CD4-positive, CD25-positive, alpha-beta regulatory T cell (primary cell): ENCODE results near the gene RARG. TPM values are rescaled to one million over a fixed set of nuclear protein-coding genes. Genes with fewer than 3 reads are reported as not detected.

ENCODE experiments used
- ATAC-seq, 2 donors: fragments of 150-1000 bp; cut with Tn5 transposase; one replicate each; pipeline ENCODE4 v1.10.0; 2021; ENCODE audit warnings: low read depth in 2 of 2, moderate number of reproducible peaks in 2 of 2, moderate library complexity in 1 of 2
- DNase-seq, 3 donors: peaks; one replicate each; pipeline versions ENCODE4 v3.0.0 to v3.0.0-alpha.2; 2012 to 2022; ENCODE audit warnings: mixed read lengths in 1 of 3
- H3K27ac ChIP-seq: one replicate; pipeline ENCODE4 v1.7.0; 2013; ENCODE audit warnings: mild to moderate bottlenecking, low read length; ENCODE audit not compliant: insufficient read depth, poor library complexity, severe bottlenecking
- H3K27me3 ChIP-seq: one replicate; pipeline ENCODE4 v1.7.0; 2013; ENCODE audit warnings: low read length; ENCODE audit not compliant: control insufficient read depth, insufficient read depth
- H3K36me3 ChIP-seq: one replicate; pipeline ENCODE4 v1.7.0; 2013; ENCODE audit warnings: mild to moderate bottlenecking, low read length, moderate library complexity; ENCODE audit not compliant: control insufficient read depth, insufficient read depth
- H3K4me1 ChIP-seq: 2 replicates; pipeline ENCODE4 v1.7.0; 2013; ENCODE audit warnings: mild to moderate bottlenecking, low read length; ENCODE audit not compliant: insufficient read depth, control insufficient read depth, poor library complexity, severe bottlenecking
- H3K4me3 ChIP-seq: one replicate; pipeline ENCODE4 v1.7.0; 2013; ENCODE audit warnings: low read depth, mild to moderate bottlenecking, low read length, moderate library complexity
- H3K9me3 ChIP-seq, 2 experiments: 1 replicate in 1 of 2; 2 replicates in 1 of 2; pipeline ENCODE4 v1.7.0; 2013; ENCODE audit warnings: low read length in 2 of 2, mild to moderate bottlenecking in 1 of 2, moderate library complexity in 1 of 2; ENCODE audit not compliant: control insufficient read depth in 2 of 2
- H3K27ac Mint-ChIP-seq, 3 donors: one replicate each; pipeline ENCODE4 v1.8.0; 2020 to 2022; ENCODE audit warnings: mild to moderate bottlenecking in 3 of 3, mixed read lengths in 3 of 3, moderate library complexity in 2 of 3
- H3K27me3 Mint-ChIP-seq: one replicate; pipeline ENCODE4 v1.8.0; 2022; ENCODE audit warnings: mild to moderate bottlenecking, mixed read lengths
- H3K36me3 Mint-ChIP-seq: one replicate; pipeline ENCODE4 v1.8.0; 2020; ENCODE audit warnings: mixed read lengths
- H3K4me1 Mint-ChIP-seq, 4 donors: one replicate each; pipeline ENCODE4 v1.8.0; 2020 to 2022; ENCODE audit warnings: mixed read lengths in 4 of 4, mild to moderate bottlenecking in 1 of 4
- H3K4me3 Mint-ChIP-seq, 4 donors: one replicate each; pipeline ENCODE4 v1.8.0; 2020 to 2022; ENCODE audit warnings: mild to moderate bottlenecking in 4 of 4, mixed read lengths in 4 of 4, moderate library complexity in 3 of 4
- H3K9me3 Mint-ChIP-seq, 7 donors: one replicate each; pipeline ENCODE4 v1.8.0; 2020 to 2022; ENCODE audit warnings: mixed read lengths in 7 of 7, mild to moderate bottlenecking in 3 of 7, moderate library complexity in 2 of 7
- polyA plus RNA-seq, 4 donors: library from polyadenylated mRNA; unstranded; fragments of 300-500 nt; fragmentation: Illumina TruSeq; gene quantifications; one replicate each; pipeline ENCODE4 v1.2.3, GENCODE V29; 2021
- total RNA-seq: library from RNA; stranded (reverse); gene quantifications from one replicate; pipeline ENCODE4 v1.2.3, GENCODE V29; 2022

Gene RARG
- total and polyA plus RNA-seq, 5 donors from 2014 or later = 1.5 to 16.8 (median 3.2) TPM

DNA sequence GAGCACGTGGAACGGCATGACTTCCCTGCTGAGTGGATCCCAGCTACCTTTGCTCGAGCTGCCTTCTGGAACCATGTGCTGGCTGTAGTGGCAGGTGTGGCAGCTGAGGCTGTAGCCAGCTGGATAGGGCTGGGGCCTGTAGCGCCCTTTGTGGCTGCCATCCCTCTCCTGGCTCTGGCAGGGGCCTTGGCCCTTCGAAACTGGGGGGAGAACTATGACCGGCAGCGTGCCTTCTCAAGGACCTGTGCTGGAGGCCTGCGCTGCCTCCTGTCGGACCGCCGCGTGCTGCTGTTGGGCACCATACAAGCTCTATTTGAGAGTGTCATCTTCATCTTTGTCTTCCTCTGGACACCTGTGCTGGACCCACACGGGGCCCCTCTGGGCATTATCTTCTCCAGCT lies 21.3 kb upstream of the RARG start:
- peaks cover 4% of the 10 kb centered on the region for H3K27me3 Mint-ChIP-seq
- peaks cover 40% of the 10 kb centered on the region for H3K4me1 ChIP-seq

GRCh38 chr12:53252349-53252916 lies 20.4 kb upstream of the RARG start:
- ATAC-seq = no peak
- no peaks in the 10 kb centered on the region for H3K9me3 Mint-ChIP-seq
- Histone ChIP-seq H3K36me3 (peaks cover 11% of the 10 kb centered on the region), H3K9me3 (no peaks in the 10 kb centered on the region), H3K27ac (peak overlapping the region; percentile 83), H3K4me1 (peaks cover 40% of the 10 kb centered on the region), H3K27me3 (no peaks in the 10 kb centered on the region), H3K4me3 (peak overlapping the region; percentile 81)
- H3K27ac Mint-ChIP-seq = peak overlapping the region; percentile 95 to 97 (median 95)
- H3K36me3 Mint-ChIP-seq = no peaks in the 10 kb centered on the region
- DNase-seq = no peak
- H3K4me1 Mint-ChIP-seq = peaks cover 0 to 51% (median 31%) of the 10 kb centered on the region in 4 donors
- peak overlapping the region; percentile 97 to 100 (median 98) for H3K4me3 Mint-ChIP-seq
- peaks cover 4% of the 10 kb centered on the region for H3K27me3 Mint-ChIP-seq

More for the DNA sequence above, 21.3 kb upstream of the RARG start:
- Mint-ChIP-seq H3K4me1 (peaks cover 0 to 51% (median 31%) of the 10 kb centered on the region in 4 donors), H3K9me3 (no peaks in the 10 kb centered on the region), H3K4me3 (peak overlapping the region; percentile 97 to 100 (median 98)), H3K36me3 (no peaks in the 10 kb centered on the region), H3K27ac (peak overlapping the region; percentile 69 to 97 (median 95))
- ATAC-seq (no peak), DNase-seq (no peak)
- H3K4me3 ChIP-seq = peak overlapping the region; percentile 81
- H3K9me3 ChIP-seq = no peaks in the 10 kb centered on the region
- no peaks in the 10 kb centered on the region for H3K27me3 ChIP-seq
- peak overlapping the region; percentile 83 for H3K27ac ChIP-seq
- peaks cover 11% of the 10 kb centered on the region for H3K36me3 ChIP-seq

DNA sequence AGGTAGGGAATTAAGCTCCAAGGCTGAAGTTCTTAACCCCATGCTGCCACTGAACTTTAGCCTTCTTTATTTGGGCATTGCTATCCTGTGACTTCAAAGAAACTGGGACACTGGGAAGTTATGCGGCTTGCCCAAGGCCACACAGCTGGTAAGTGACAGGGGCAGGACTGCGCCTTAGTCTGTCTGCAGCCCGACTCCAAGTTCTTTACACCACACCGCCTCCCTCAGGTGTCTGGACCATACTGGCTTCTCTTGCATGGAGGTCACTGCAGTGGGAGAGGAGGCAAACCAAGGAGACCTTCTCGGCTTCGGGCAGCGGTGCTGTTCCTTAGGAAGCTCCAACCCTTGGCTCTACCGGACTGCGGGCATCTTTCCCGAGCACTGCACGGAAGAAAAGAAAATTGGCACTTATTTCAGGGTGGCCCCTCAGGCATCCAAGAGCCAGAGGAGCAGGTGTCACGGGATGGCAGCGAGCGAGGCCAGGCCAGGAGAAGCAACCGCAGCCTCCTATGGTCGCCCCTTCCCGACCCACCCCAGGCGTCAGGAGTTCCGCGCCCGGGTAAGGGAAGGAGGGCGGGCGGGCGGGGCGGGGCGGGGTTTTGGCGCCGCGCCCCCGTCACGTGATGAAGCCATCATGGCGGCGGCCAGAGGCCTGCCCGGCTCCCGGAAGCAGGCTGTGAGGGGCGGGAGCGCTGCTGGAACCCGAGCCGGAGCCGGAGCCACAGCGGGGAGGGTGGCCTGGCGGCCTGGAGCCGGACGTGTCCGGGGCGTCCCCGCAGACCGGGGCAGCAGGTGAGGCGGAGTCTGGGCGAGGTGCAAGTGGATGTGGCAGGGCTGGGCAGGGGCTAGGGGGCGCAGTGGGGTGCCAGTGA lies 19.7 kb upstream of the RARG start:
- Mint-ChIP-seq H3K4me1 (peaks cover 0 to 50% (median 31%) of the 10 kb centered on the region in 4 donors), H3K9me3 (no peaks in the 10 kb centered on the region), H3K27ac (peak overlapping the region; percentile 95 to 97 (median 95)), H3K4me3 (peak overlapping the region; percentile 97 to 100 (median 98)), H3K36me3 (no peaks in the 10 kb centered on the region), H3K27me3 (peaks cover 4% of the 10 kb centered on the region)
- H3K4me3 ChIP-seq = peak overlapping the region; percentile 81
- DNase-seq (peak; percentile 68 to 79 (median 73)), ATAC-seq (peak; percentile 82 to 83)
- no peaks in the 10 kb centered on the region for H3K9me3 ChIP-seq
- peaks cover 40% of the 10 kb centered on the region for H3K4me1 ChIP-seq
- peak overlapping the region; percentile 83 for H3K27ac ChIP-seq
- no peaks in the 10 kb centered on the region for H3K27me3 ChIP-seq
- peaks cover 11% of the 10 kb centered on the region for H3K36me3 ChIP-seq

GRCh38 chr12:53245286-53245685 lies 13.3 kb upstream of the RARG start:
- H3K9me3 Mint-ChIP-seq = peaks cover 0 to 1% (median 0%) of the 10 kb centered on the region in 7 donors
- H3K4me1 ChIP-seq = no peaks in the 10 kb centered on the region
- no peak overlapping the region for H3K27ac Mint-ChIP-seq
- H3K36me3 ChIP-seq = no peaks in the 10 kb centered on the region
- no peaks in the 10 kb centered on the region for H3K9me3 ChIP-seq
- no peak overlapping the region for H3K27ac ChIP-seq
- H3K27me3 Mint-ChIP-seq = peaks cover 17% of the 10 kb centered on the region
- DNase-seq (no peak), ATAC-seq (no peak)
- no peaks in the 10 kb centered on the region for H3K36me3 Mint-ChIP-seq
- no peak overlapping the region for H3K4me3 Mint-ChIP-seq
- H3K4me1 Mint-ChIP-seq = peaks cover 0 to 4% (median under 1%) of the 10 kb centered on the region in 4 donors
- H3K4me3 ChIP-seq = no peak overlapping the region
- H3K27me3 ChIP-seq = no peaks in the 10 kb centered on the region

GRCh38 chr12:53244337-53244736 lies 12.3 kb upstream of the RARG start:
- H3K4me3 Mint-ChIP-seq = no peak overlapping the region
- no peaks in the 10 kb centered on the region for H3K36me3 ChIP-seq
- no peaks in the 10 kb centered on the region for H3K27me3 ChIP-seq
- peaks cover 17% of the 10 kb centered on the region for H3K27me3 Mint-ChIP-seq
- H3K9me3 ChIP-seq = no peaks in the 10 kb centered on the region
- H3K4me1 Mint-ChIP-seq = peaks cover 0 to 4% (median under 1%) of the 10 kb centered on the region in 4 donors
- H3K36me3 Mint-ChIP-seq = no peaks in the 10 kb centered on the region
- DNase-seq (no peak), ATAC-seq (no peak)
- peaks cover 0 to 1% (median 0%) of the 10 kb centered on the region in 7 donors for H3K9me3 Mint-ChIP-seq
- no peak overlapping the region for H3K27ac Mint-ChIP-seq
- no peaks in the 10 kb centered on the region for H3K4me1 ChIP-seq
- no peak overlapping the region for H3K4me3 ChIP-seq
- H3K27ac ChIP-seq = no peak overlapping the region

DNA sequence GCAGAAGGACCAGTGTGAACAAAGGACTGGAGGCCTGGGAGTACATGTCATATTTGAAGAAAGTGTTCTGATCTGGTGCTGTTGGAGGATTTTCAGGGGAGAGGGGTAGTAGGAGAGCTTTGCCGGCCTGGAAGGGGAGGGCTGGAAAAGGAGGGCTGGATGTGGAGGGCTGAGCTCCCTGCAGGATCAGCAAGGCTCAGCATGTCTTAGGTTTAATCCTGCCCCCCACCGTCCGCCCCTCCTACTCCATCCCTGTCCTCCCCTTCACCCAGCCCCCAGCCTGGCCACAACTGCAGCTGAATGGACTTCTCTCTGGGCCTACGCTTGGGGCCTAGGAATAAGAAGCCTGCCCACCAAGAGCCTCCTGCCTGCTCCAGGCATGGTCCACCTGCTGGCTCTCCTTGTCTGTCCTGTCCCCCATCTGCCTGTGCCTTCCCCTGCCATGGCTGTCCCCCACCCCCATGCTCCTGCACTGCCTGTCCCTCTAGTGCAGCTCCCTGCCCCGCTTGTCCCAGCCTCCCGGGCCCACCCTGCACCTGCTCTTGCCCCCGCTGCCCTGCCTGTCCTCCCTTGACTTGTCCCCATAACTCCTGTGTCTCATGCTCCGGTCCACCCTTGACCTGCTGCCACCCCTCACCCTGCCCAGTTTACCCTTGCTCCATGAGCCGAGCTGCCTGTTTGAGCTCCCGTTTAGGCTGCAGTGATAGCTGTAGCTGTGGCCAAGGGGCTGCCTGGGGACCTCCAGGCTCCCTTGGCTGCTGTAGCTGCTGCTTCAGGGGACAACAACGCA lies 9.8 kb upstream of the RARG start:
- H3K27ac Mint-ChIP-seq = no peak overlapping the region

DNA sequence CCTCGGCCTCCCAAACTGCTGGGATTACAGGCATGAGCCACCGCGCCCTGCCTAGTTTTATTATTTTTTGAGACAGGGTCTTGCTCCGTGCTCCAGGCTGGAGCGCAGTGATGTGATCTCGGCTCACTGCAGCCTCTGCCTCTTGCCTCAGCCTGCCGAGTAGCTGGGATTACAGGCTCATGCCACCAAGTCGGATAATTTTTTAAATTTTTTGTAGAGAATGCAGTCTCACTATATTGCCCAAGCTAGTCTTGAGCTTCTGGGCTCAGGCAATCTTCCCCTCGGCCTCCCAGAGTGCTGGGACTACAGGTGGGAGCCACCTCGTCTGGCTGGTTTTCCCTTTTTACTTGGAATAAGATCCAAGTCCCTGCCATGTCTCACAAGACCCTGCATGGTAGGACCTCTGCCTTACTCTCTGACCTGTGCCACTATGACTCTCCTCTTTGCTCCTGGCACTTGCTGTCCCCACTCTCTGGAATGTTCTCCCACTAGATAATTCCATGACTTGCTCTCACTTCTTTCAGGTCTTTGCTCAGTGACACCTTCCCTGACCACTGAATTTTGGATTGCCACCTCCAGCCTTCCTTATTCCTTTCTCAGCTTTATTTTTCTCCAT lies 7.7 kb upstream of the RARG start:
- ATAC-seq (no peak), DNase-seq (no peak)
- Mint-ChIP-seq H3K27me3 (peaks cover 17% of the 10 kb centered on the region), H3K4me3 (no peak overlapping the region), H3K36me3 (no peaks in the 10 kb centered on the region), H3K4me1 (peaks cover 5 to 30% (median 27%) of the 10 kb centered on the region in 4 donors), H3K27ac (peak overlapping the region in 2 of 3 donors; percentile 76 to 84), H3K9me3 (peaks cover 0 to 1% (median 0%) of the 10 kb centered on the region in 7 donors)
- H3K27me3 ChIP-seq = no peaks in the 10 kb centered on the region
- no peak overlapping the region for H3K4me3 ChIP-seq
- H3K27ac ChIP-seq = no peak overlapping the region
- H3K36me3 ChIP-seq = no peaks in the 10 kb centered on the region
- H3K4me1 ChIP-seq = peaks cover 24% of the 10 kb centered on the region
- H3K9me3 ChIP-seq = no peaks in the 10 kb centered on the region

More for the DNA sequence above, 9.8 kb upstream of the RARG start:
- Mint-ChIP-seq H3K36me3 (no peaks in the 10 kb centered on the region), H3K27me3 (peaks cover 17% of the 10 kb centered on the region), H3K9me3 (peaks cover 0 to 1% (median 0%) of the 10 kb centered on the region in 7 donors), H3K4me1 (peaks cover 5 to 12% (median 9%) of the 10 kb centered on the region in 4 donors), H3K4me3 (peak overlapping the region in 1 of 4 donors; percentile 79)
- Histone ChIP-seq H3K27me3 (no peaks in the 10 kb centered on the region), H3K9me3 (no peaks in the 10 kb centered on the region), H3K4me1 (peaks cover 4% of the 10 kb centered on the region), H3K27ac (no peak overlapping the region), H3K36me3 (no peaks in the 10 kb centered on the region), H3K4me3 (no peak overlapping the region)
- ATAC-seq (no peak), DNase-seq (no peak)
